Measurements from ENCODE around the gene MAPT. TPM values are rescaled to one million over a fixed set of nuclear protein-coding genes. Genes with fewer than 3 reads are reported as not detected.

The MAPT gene
- total and polyA plus RNA-seq, 2 of the 13 experiments (the other 11 are each of a cell fraction or from before 2014, with no cell fraction given) = 2.1 to 2.8 TPM

- in situ Hi-C loops (cut with HindIII; ENCODE audit: extremely low pct_ligation_motif_present, low pct_unique_long_range_greater_than_20kb) (no loop called here), intact Hi-C loops (cut with micrococcal nuclease; ENCODE audit: unreplicated experiment) (no loop called here)
- WGBS (ENCODE audit: low lambda C conversion rate) = 78% methylated on average over 9 of the region's 9 CpGs
- no peak for FAIRE-seq
- Histone ChIP-seq H3K4me2 (ENCODE audit: low read depth, low read length) (no peak overlapping the region), H3K9me3 (ENCODE audit: low read length) (no peaks in the 10 kb centered on the region), H2AFZ (ENCODE audit: low read length) (no peak overlapping the region), H3K4me1 (ENCODE audit: insufficient read depth, low read length) (no peaks in the 10 kb centered on the region), H3K79me2 (ENCODE audit: insufficient read depth, low read length) (no peaks in the 10 kb centered on the region), H3K27me3 (ENCODE audit: control insufficient read depth in 1 of 2, insufficient read depth in 2 of 2, low read length in 2 of 2) (peaks cover 0 to 2% of the 10 kb centered on the region in 2 experiments; a peak in 1 of 5 replicates), H3K4me3 (replicated peaks in 1 of 3; ENCODE audit: insufficient read depth in 1 of 3, low read depth in 2 of 3, low read length in 3 of 3) (no peak overlapping the region), H4K20me1 (ENCODE audit: insufficient read depth, low read length) (no peaks in the 10 kb centered on the region), H3K9ac (ENCODE audit: insufficient read depth, low read depth, low read length) (no peak overlapping the region), H3K27ac (ENCODE audit: extremely low read length, insufficient read depth, low read length) (no peak overlapping the region), H3K36me3 (replicated peaks in 1 of 2; ENCODE audit: control insufficient read depth in 1 of 2, insufficient read depth in 2 of 2, low read length in 2 of 2) (no peaks in the 10 kb centered on the region)
- ChIA-PET POLR2A (no interaction called here), CTCF (ENCODE audit: low intra/inter-chr PET ratio, low total read pairs) (no interaction called here)
- ATAC-seq = no peak
- no peak for DNase-seq (ENCODE audit: low spot score)
- TF ChIP-seq MIXL1 (CRISPR knock-in tag; IDR thresholded peaks at IDR 0.05) (no peak), TFAP4 (IDR thresholded peaks at IDR 0.05; ENCODE audit: borderline replicate concordance, low read depth) (no peak), RORA (CRISPR knock-in tag; IDR thresholded peaks at IDR 0.05) (no peak), SNRNP70 (IDR thresholded peaks at IDR 0.05; ENCODE audit: low read depth, low read length) (no peak), ZNF629 (CRISPR knock-in tag; conservative IDR thresholded peaks at IDR 0.05) (no peak), PHF20 (CRISPR knock-in tag; IDR thresholded peaks at IDR 0.05) (no peak)
- BruUV-seq (replicated peaks) = no TSS peak
These were observed 64.0 kb downstream of the MAPT start for GRCh38 chr17:45958307-45958706.

- ATAC-seq (no peak), DNase-seq (ENCODE audit: low spot score) (no peak), FAIRE-seq (no peak)
- Histone ChIP-seq H3K4me2 (ENCODE audit: low read depth, low read length) (no peak overlapping the region), H3K36me3 (replicated peaks in 1 of 2; ENCODE audit: control insufficient read depth in 1 of 2, insufficient read depth in 2 of 2, low read length in 2 of 2) (no peaks in the 10 kb centered on the region), H3K4me3 (replicated peaks in 1 of 3; ENCODE audit: insufficient read depth in 1 of 3, low read depth in 2 of 3, low read length in 3 of 3) (no peak overlapping the region), H3K79me2 (ENCODE audit: insufficient read depth, low read length) (no peaks in the 10 kb centered on the region), H2AFZ (ENCODE audit: low read length) (no peak overlapping the region), H3K9ac (ENCODE audit: insufficient read depth, low read depth, low read length) (no peak overlapping the region), H3K9me3 (ENCODE audit: low read length) (no peaks in the 10 kb centered on the region), H3K27ac (ENCODE audit: extremely low read length, insufficient read depth, low read length) (no peak overlapping the region), H3K27me3 (ENCODE audit: control insufficient read depth in 1 of 2, insufficient read depth in 2 of 2, low read length in 2 of 2) (peaks cover 0 to 2% of the 10 kb centered on the region in 2 experiments; a peak in 1 of 5 replicates), H3K4me1 (ENCODE audit: insufficient read depth, low read length) (no peaks in the 10 kb centered on the region), H4K20me1 (ENCODE audit: insufficient read depth, low read length) (no peaks in the 10 kb centered on the region)
- ChIA-PET POLR2A (no interaction called here), CTCF (ENCODE audit: low intra/inter-chr PET ratio, low total read pairs) (no interaction called here)
- 57% methylated on average over 9 of the region's 9 CpGs for WGBS (ENCODE audit: low lambda C conversion rate)
- intact Hi-C loops (cut with micrococcal nuclease; ENCODE audit: unreplicated experiment) = no loop called here
- no TSS peak for BruUV-seq (replicated peaks)
- in situ Hi-C loops (cut with HindIII; ENCODE audit: extremely low pct_ligation_motif_present, low pct_unique_long_range_greater_than_20kb) = no loop called here
- TF ChIP-seq ZNF549 (CRISPR knock-in tag; IDR thresholded peaks at IDR 0.05) (no peak), ZNF407 (CRISPR knock-in tag; IDR thresholded peaks at IDR 0.05; ENCODE audit: not compliant biosample characterization) (no peak), PAF1 (CRISPR knock-in tag; IDR thresholded peaks at IDR 0.05) (no peak), PAWR (CRISPR knock-in tag; IDR thresholded peaks at IDR 0.05; ENCODE audit: borderline replicate concordance) (no peak)
These were observed 64.8 kb downstream of the MAPT start for GRCh38 chr17:45958994-45959665.

Measured in HepG2 (cell line).